Breast epithelium (tissue), 4 donors: ENCODE measurements around the gene GNE. TPM values are rescaled to one million over a fixed set of nuclear protein-coding genes. Genes with fewer than 3 reads are reported as not detected.
"Not testable (repeated sequence)": the region's sequence is repeated elsewhere in the genome, so short reads cannot be mapped to it uniquely, and the experiment has no call there.

Source experiments
- DNase-seq, 2 donors: peaks; one replicate each; pipeline ENCODE4 v3.0.0-alpha.2; 2019; ENCODE audit warnings: low spot score in 2 of 2
- H3K27ac ChIP-seq, 2 donors: fragments of 200-600 bp; sonication (generic) in 1 of 2; one replicate each; pipeline ENCODE4 v1.5.1; 2016 to 2019; ENCODE audit warnings: mild to moderate bottlenecking in 1 of 2
- H3K27me3 ChIP-seq, 2 donors: fragments of 200-600 bp; sonication (generic) in 1 of 2; one replicate each; pipeline versions ENCODE4 v1.5.1 to v1.6.0; 2017 to 2019; ENCODE audit warnings: control low read depth in 1 of 2, mild to moderate bottlenecking in 1 of 2
- H3K36me3 ChIP-seq: fragments of 200-600 bp; one replicate; pipeline ENCODE4 v1.5.1; 2019
- H3K4me1 ChIP-seq, 2 donors: fragments of 200-600 bp; sonication (generic); one replicate each; pipeline ENCODE4 v1.5.1; 2016 to 2019; ENCODE audit warnings: control low read depth in 1 of 2
- H3K4me3 ChIP-seq, 3 donors: fragments of 200-600 bp; sonication (generic); 1 replicate in 2 of 3; 2 replicates in 1 of 3; pipeline ENCODE4 v1.5.1; 2016 to 2019; ENCODE audit warnings: mild to moderate bottlenecking in 3 of 3, moderate library complexity in 2 of 3
- H3K9me3 ChIP-seq, 2 donors: fragments of 200-600 bp; sonication (generic) in 1 of 2; one replicate each; pipeline ENCODE4 v1.5.1; 2016 to 2019; ENCODE audit warnings: control low read depth in 1 of 2
- POLR2A ChIP-seq: fragments of 450-650 bp; IDR thresholded peaks from one replicate; pipeline ENCODE4 v1.6.1; 2016; ENCODE audit warnings: antibody characterized with exemption, mild to moderate bottlenecking, moderate library complexity
- POLR2AphosphoS5 ChIP-seq, 3 donors: sonication (generic); formaldehyde crosslinking; IDR thresholded peaks; one replicate each; pipeline ENCODE4 v1.6.1; 2017; ENCODE audit warnings: antibody characterized with exemption in 3 of 3
- intact Hi-C: fragments of 100-400 bp; cut with DNase I; formaldehyde crosslinking; loops from one replicate; pipeline ENCODE4 v1.15.1; 2023; ENCODE audit warnings: low total_unique reads
- total RNA-seq, 3 donors: library from RNA; depleted of rRNA; stranded (reverse); fragments of >200 nt; gene quantifications; one replicate each; pipeline ENCODE4 v1.1.0, GENCODE V29; 2016
- TF ChIP-seq, protein P1 (sequence below), 3 donors: fragments of 450-650 bp; IDR thresholded peaks; one replicate each; pipeline ENCODE4 v1.5.1; 2016 to 2017; ENCODE audit warnings: antibody characterized with exemption in 3 of 3, mild to moderate bottlenecking in 3 of 3, moderate library complexity in 3 of 3

The GNE gene
- total RNA-seq, 3 donors from 2014 or later = 24.9 to 38.2 (median 35.1) TPM

GRCh38 chr9:36190388-36191289 lies 67.6 kb downstream of the GNE start, which contains the start of gene CLTA:
CLTA (plus strand) TSS chr9:36190921; CDS start chr9:36191057, 136 bp downstream.
- Histone ChIP-seq H3K4me1 (peaks cover 8 to 26% of the 10 kb centered on the region in 2 donors), H3K4me3 (peak within 1 kb of the TSS; percentile 69 to 98 (median 83)), H3K36me3 (no peaks in the 10 kb centered on the region), H3K9me3 (no peaks in the 10 kb centered on the region), H3K27me3 (no peaks in the 10 kb centered on the region), H3K27ac (peak within 1 kb of the TSS; percentile 86 to 91)
- intact Hi-C loops = no loop called here
- TF ChIP-seq POLR2A (peak; percentile 61), POLR2AphosphoS5 (IDR thresholded peaks at IDR 0.05) (peak; percentile 82 to 96 (median 94))
- TF ChIP-seq, protein P1, sequence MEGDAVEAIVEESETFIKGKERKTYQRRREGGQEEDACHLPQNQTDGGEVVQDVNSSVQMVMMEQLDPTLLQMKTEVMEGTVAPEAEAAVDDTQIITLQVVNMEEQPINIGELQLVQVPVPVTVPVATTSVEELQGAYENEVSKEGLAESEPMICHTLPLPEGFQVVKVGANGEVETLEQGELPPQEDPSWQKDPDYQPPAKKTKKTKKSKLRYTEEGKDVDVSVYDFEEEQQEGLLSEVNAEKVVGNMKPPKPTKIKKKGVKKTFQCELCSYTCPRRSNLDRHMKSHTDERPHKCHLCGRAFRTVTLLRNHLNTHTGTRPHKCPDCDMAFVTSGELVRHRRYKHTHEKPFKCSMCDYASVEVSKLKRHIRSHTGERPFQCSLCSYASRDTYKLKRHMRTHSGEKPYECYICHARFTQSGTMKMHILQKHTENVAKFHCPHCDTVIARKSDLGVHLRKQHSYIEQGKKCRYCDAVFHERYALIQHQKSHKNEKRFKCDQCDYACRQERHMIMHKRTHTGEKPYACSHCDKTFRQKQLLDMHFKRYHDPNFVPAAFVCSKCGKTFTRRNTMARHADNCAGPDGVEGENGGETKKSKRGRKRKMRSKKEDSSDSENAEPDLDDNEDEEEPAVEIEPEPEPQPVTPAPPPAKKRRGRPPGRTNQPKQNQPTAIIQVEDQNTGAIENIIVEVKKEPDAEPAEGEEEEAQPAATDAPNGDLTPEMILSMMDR (IDR thresholded peaks at IDR 0.05) = peak; percentile 41 to 65 (median 60)
- peak; percentile 95 to 99 for DNase-seq

- Histone ChIP-seq H3K4me1 (peaks cover 8 to 24% of the 10 kb centered on the region in 2 donors), H3K27me3 (no peaks in the 10 kb centered on the region), H3K36me3 (no peaks in the 10 kb centered on the region), H3K27ac (peak overlapping the region; percentile 2 to 91), H3K9me3 (no peaks in the 10 kb centered on the region), H3K4me3 (peak overlapping the region; percentile 69 to 98 (median 83))
- TF ChIP-seq, protein P1 (IDR thresholded peaks at IDR 0.05) = no peak
- intact Hi-C loops = no loop called here
- DNase-seq = no peak
Observed at GRCh38 chr9:36189976-36190375, 68.3 kb downstream of the GNE start.

- no peak for TF ChIP-seq POLR2A
- no peak for TF ChIP-seq POLR2AphosphoS5 (IDR thresholded peaks at IDR 0.05)
- TF ChIP-seq, protein P1 (IDR thresholded peaks at IDR 0.05) = no peak
- no peak overlapping the region for H3K27ac ChIP-seq
- DNase-seq = no peak
Observed at GRCh38 chr9:36188212-36188611, 70.0 kb downstream of the GNE start.

GRCh38 chr9:36187414-36187813 lies 70.8 kb downstream of the GNE start:
- Histone ChIP-seq H3K4me3 (no peak overlapping the region), H3K36me3 (no peaks in the 10 kb centered on the region), H3K27me3 (no peaks in the 10 kb centered on the region), H3K9me3 (no peaks in the 10 kb centered on the region), H3K4me1 (peaks cover 3 to 9% of the 10 kb centered on the region in 2 donors), H3K27ac (no peak overlapping the region)
- TF ChIP-seq POLR2A (no peak), POLR2AphosphoS5 (IDR thresholded peaks at IDR 0.05) (no peak)
- TF ChIP-seq, protein P1 (IDR thresholded peaks at IDR 0.05) = no peak
- intact Hi-C loops = no loop called here
- DNase-seq = no peak

More at GRCh38 chr9:36188212-36188611, 70.0 kb downstream of the GNE start:
- intact Hi-C loops = no loop called here
- Histone ChIP-seq H3K36me3 (no peaks in the 10 kb centered on the region), H3K4me1 (peaks cover 8 to 14% of the 10 kb centered on the region in 2 donors), H3K27me3 (no peaks in the 10 kb centered on the region), H3K4me3 (no peak overlapping the region), H3K9me3 (no peaks in the 10 kb centered on the region)

DNA sequence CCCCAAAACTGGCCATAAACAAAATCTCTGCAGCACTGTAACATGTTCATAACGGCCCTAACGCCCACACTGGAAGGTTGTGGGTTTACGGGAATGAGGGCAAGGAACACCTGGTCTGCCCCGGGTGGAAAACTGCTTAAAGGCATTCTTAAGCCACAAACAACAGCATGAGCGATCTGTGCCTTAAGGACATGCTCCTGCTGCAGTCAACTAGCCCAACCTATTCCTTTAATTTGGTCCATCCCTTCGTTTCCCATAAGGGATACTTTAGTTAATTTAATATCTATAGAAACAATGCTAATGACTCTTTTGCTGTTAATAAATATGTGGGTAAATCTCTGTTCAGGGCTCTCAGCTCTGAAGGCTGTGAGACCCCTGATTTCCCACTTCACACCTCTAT lies 78.0 kb downstream of the GNE start:
- H3K4me1 ChIP-seq, H3K4me3 ChIP-seq, H3K9me3 ChIP-seq, H3K27ac ChIP-seq, H3K27me3 ChIP-seq, intact Hi-C loops, H3K36me3 ChIP-seq, DNase-seq: not testable (repeated sequence)
